CD4-positive, alpha-beta T cell treated with Interleukin-12 subunit alpha and Interleukin-12 subunit beta, for 1 hour (primary cell): ENCODE results near the gene AGBL4.
A peak's percentile ranks its signal among the peaks of the same experiment; 100 is the strongest.

Experiments
- DNase-seq: peaks from one replicate; pipeline ENCODE4 v3.0.0-alpha.2; 2020

The AGBL4 gene

GRCh38 chr1:49294539-49294938, 729.2 kb downstream of the AGBL4 start:
- no peak for DNase-seq

GRCh38 chr1:49293016-49293415, 730.7 kb downstream of the AGBL4 start:
- DNase-seq: no peak

GRCh38 chr1:49257211-49258049, 766.3 kb downstream of the AGBL4 start:
- DNase-seq: peak; percentile 1

GRCh38 chr1:49252917-49253316, 770.8 kb downstream of the AGBL4 start:
- no peak for DNase-seq

GRCh38 chr1:49251019-49251784, 772.6 kb downstream of the AGBL4 start:
- DNase-seq: no peak

- no peak for DNase-seq
These were observed 783.0 kb downstream of the AGBL4 start for GRCh38 chr1:49240709-49241221.

GRCh38 chr1:49234988-49235387, 788.8 kb downstream of the AGBL4 start:
- no peak for DNase-seq

GRCh38 chr1:49229555-49229954, 794.2 kb downstream of the AGBL4 start:
- DNase-seq: no peak

GRCh38 chr1:49226758-49227157, 797.0 kb downstream of the AGBL4 start:
- DNase-seq: no peak

GRCh38 chr1:49225464-49225863, 798.3 kb downstream of the AGBL4 start:
- no peak for DNase-seq

GRCh38 chr1:49213301-49213700, 810.5 kb downstream of the AGBL4 start:
- no peak for DNase-seq

GRCh38 chr1:49208712-49209111, 815.0 kb downstream of the AGBL4 start:
- DNase-seq: no peak

GRCh38 chr1:49204720-49205119, 819.0 kb downstream of the AGBL4 start:
- DNase-seq: no peak

GRCh38 chr1:49200738-49201137, 823.0 kb downstream of the AGBL4 start:
- no peak for DNase-seq

GRCh38 chr1:49199564-49199963, 824.2 kb downstream of the AGBL4 start:
- no peak for DNase-seq

GRCh38 chr1:49197081-49197480, 826.7 kb downstream of the AGBL4 start:
- no peak for DNase-seq

- no peak for DNase-seq
These were observed 833.6 kb downstream of the AGBL4 start for GRCh38 chr1:49190138-49190537.

GRCh38 chr1:49187056-49187455, 836.7 kb downstream of the AGBL4 start:
- no peak for DNase-seq

- no peak for DNase-seq
These were observed 838.2 kb downstream of the AGBL4 start for GRCh38 chr1:49185450-49185980.

- DNase-seq: no peak
These were observed 840.3 kb downstream of the AGBL4 start for GRCh38 chr1:49183489-49183888.

- no peak for DNase-seq
These were observed 842.7 kb downstream of the AGBL4 start for GRCh38 chr1:49181033-49181432.

GRCh38 chr1:49171941-49172593, 851.7 kb downstream of the AGBL4 start:
- no peak for DNase-seq

- DNase-seq: no peak
These were observed 857.7 kb downstream of the AGBL4 start for GRCh38 chr1:49166031-49166430.
